Gastroesophageal sphincter (tissue), 4 donors: ENCODE data around the gene LDB3. TPM values are rescaled to one million over a fixed set of nuclear protein-coding genes. Genes with fewer than 3 reads are reported as not detected.

ENCODE experiments used
- ATAC-seq: fragments of 150-250 bp; one replicate; pipeline ENCODE4 v1.9.1; 2016; ENCODE audit warnings: mild to moderate bottlenecking, moderate library complexity
- H3K27ac ChIP-seq, 4 donors: fragments of 200-600 bp; sonication (generic) in 3 of 4; 1 replicate in 3 of 4; 2 replicates in 1 of 4; pipeline ENCODE4 v1.5.1; 2016 to 2019
- H3K27me3 ChIP-seq: fragments of 200-600 bp; sonication (generic); one replicate; pipeline ENCODE4 v1.5.1; 2019
- H3K36me3 ChIP-seq, 2 donors: fragments of 200-600 bp; sonication (generic); one replicate each; pipeline ENCODE4 v1.5.1; 2019; ENCODE audit warnings: control low read depth in 1 of 2
- H3K4me1 ChIP-seq, 3 donors: fragments of 200-600 bp; sonication (generic); 1 replicate in 2 of 3; 2 replicates in 1 of 3; pipeline ENCODE4 v1.5.1; 2016 to 2019; ENCODE audit warnings: control low read depth in 2 of 3
- H3K4me3 ChIP-seq, 2 donors: fragments of 200-600 bp; sonication (generic); one replicate each; pipeline ENCODE4 v1.5.1; 2019; ENCODE audit warnings: mild to moderate bottlenecking in 1 of 2, moderate library complexity in 1 of 2
- H3K9me3 ChIP-seq, 3 donors: fragments of 200-600 bp; sonication (generic); one replicate each; pipeline ENCODE4 v1.5.1; 2017 to 2019; ENCODE audit warnings: control low read depth in 2 of 3
- CTCF ChIP-seq, 4 experiments: fragments of 200-600 bp in 2 of 4; fragments of 450-650 bp in 2 of 4; sonication (generic) in 1 of 4; IDR thresholded peaks; one replicate each; pipeline ENCODE4 v1.5.1; 2017 to 2019; ENCODE audit warnings: antibody characterized with exemption in 4 of 4, mild to moderate bottlenecking in 2 of 4, moderate library complexity in 2 of 4
- EP300 ChIP-seq: sonication (generic); formaldehyde crosslinking; IDR thresholded peaks from one replicate; pipeline ENCODE4 v1.6.1; 2017; ENCODE audit warnings: antibody characterized with exemption, mild to moderate bottlenecking
- POLR2A ChIP-seq, 2 donors: fragments of 450-650 bp; IDR thresholded peaks; one replicate each; pipeline ENCODE4 v1.6.1; 2017; ENCODE audit warnings: antibody characterized with exemption in 2 of 2, mild to moderate bottlenecking in 2 of 2, moderate library complexity in 1 of 2
- POLR2AphosphoS5 ChIP-seq: sonication (generic); formaldehyde crosslinking; IDR thresholded peaks from one replicate; pipeline ENCODE4 v1.6.1; 2017; ENCODE audit warnings: antibody characterized with exemption
- WGBS, 2 donors: methylation state at CpG; one replicate each; pipeline ENCODE4 v1.1.5; 2018; ENCODE audit warnings: low coverage in 1 of 2; 5-methylcytosine and 5-hydroxymethylcytosine counted together
- total RNA-seq, 4 donors: library from RNA; depleted of rRNA; stranded (reverse); fragments of >200 nt; gene quantifications; one replicate each; pipeline ENCODE4 v1.1.0, GENCODE V29; 2016

Gene LDB3
- total RNA-seq, 4 donors from 2014 or later: 12.9 to 45.8 (median 18.6) TPM

GRCh38 chr10:86667421-86668181 is 710 bp upstream of the LDB3 start:
- WGBS, 2 donors: no CpG with 5 or more reads among the region's 10 CpGs
- peaks cover 0 to 90% (median 14%) of the 10 kb centered on the region in 3 donors for H3K4me1 ChIP-seq
- H3K27me3 ChIP-seq: no peaks in the 10 kb centered on the region
- no peaks in the 10 kb centered on the region for H3K36me3 ChIP-seq
- ATAC-seq: no peak
- no peaks in the 10 kb centered on the region for H3K9me3 ChIP-seq
- peak overlapping the region in 1 of 2 donors; percentile 52 for H3K4me3 ChIP-seq
- H3K27ac ChIP-seq: peak overlapping the region; percentile 73 to 97 (median 93)
- TF ChIP-seq POLR2AphosphoS5: peak; percentile 49
- TF ChIP-seq EP300: no peak

GRCh38 chr10:86670290-86670811 is 2.0 kb downstream of the LDB3 start:
- Histone ChIP-seq H3K27me3 (no peaks in the 10 kb centered on the region), H3K36me3 (no peaks in the 10 kb centered on the region), H3K4me1 (peaks cover 0 to 100% (median 32%) of the 10 kb centered on the region in 3 donors), H3K4me3 (peak overlapping the region; percentile 0 to 52), H3K27ac (peak overlapping the region; percentile 73 to 97 (median 93)), H3K9me3 (no peaks in the 10 kb centered on the region)
- ATAC-seq: no peak
- TF ChIP-seq EP300 (no peak), CTCF (IDR thresholded peaks at IDR 0.05) (no peak), POLR2A (IDR thresholded peaks at IDR 0.05) (no peak), POLR2AphosphoS5 (no peak)
- no CpG with 5 or more reads among the region's 8 CpGs for WGBS, 2 donors

- no peaks in the 10 kb centered on the region for H3K9me3 ChIP-seq
- no CpG with 5 or more reads among the region's 8 CpGs for WGBS, 2 donors
- H3K27me3 ChIP-seq: no peaks in the 10 kb centered on the region
- H3K4me1 ChIP-seq: peaks cover 0 to 100% (median 32%) of the 10 kb centered on the region in 3 donors
- H3K36me3 ChIP-seq: no peaks in the 10 kb centered on the region
- no peak for ATAC-seq
- TF ChIP-seq CTCF (IDR thresholded peaks at IDR 0.05) (no peak), POLR2AphosphoS5 (no peak), POLR2A (IDR thresholded peaks at IDR 0.05) (no peak), EP300 (no peak)
- H3K4me3 ChIP-seq: peak overlapping the region; percentile 0 to 52
- H3K27ac ChIP-seq: peak overlapping the region; percentile 73 to 97 (median 93)
Observed at GRCh38 chr10:86670876-86671275, 2.6 kb downstream of the LDB3 start.

GRCh38 chr10:86671419-86671818 is 3.1 kb downstream of the LDB3 start:
- Histone ChIP-seq H3K4me1 (peaks cover 0 to 100% (median 32%) of the 10 kb centered on the region in 3 donors), H3K9me3 (no peaks in the 10 kb centered on the region), H3K4me3 (peak overlapping the region in 1 of 2 donors; percentile 52), H3K27ac (peak overlapping the region; percentile 73 to 97 (median 93)), H3K27me3 (no peaks in the 10 kb centered on the region), H3K36me3 (no peaks in the 10 kb centered on the region)
- no CpG with 5 or more reads among the region's 3 CpGs for WGBS, 2 donors
- ATAC-seq: no peak
- no peak for TF ChIP-seq EP300
- no peak for TF ChIP-seq POLR2A (IDR thresholded peaks at IDR 0.05)
- TF ChIP-seq POLR2AphosphoS5: no peak
- TF ChIP-seq CTCF (IDR thresholded peaks at IDR 0.05): no peak

- ATAC-seq: peak; percentile 39
- Histone ChIP-seq H3K4me1 (peaks cover 0 to 100% (median 32%) of the 10 kb centered on the region in 3 donors), H3K9me3 (no peaks in the 10 kb centered on the region), H3K27ac (peak overlapping the region; percentile 73 to 97 (median 93)), H3K4me3 (peak overlapping the region in 1 of 2 donors; percentile 52), H3K36me3 (no peaks in the 10 kb centered on the region), H3K27me3 (no peaks in the 10 kb centered on the region)
- 41 to 80% methylated on average over 1 to 3 of the region's 12 CpGs for WGBS, 2 donors
- TF ChIP-seq CTCF (IDR thresholded peaks at IDR 0.05) (no peak), EP300 (no peak), POLR2A (IDR thresholded peaks at IDR 0.05) (no peak), POLR2AphosphoS5 (peak; percentile 66)
Observed at GRCh38 chr10:86671985-86672710, 3.8 kb downstream of the LDB3 start.
